GM19452 (cell line): ENCODE data around the gene L3MBTL4.

Source experiments
- ATAC-seq: cut with Tn5 transposase; IDR thresholded peaks from one replicate; pipeline ENCODE4 v1.9.1; 2021; ENCODE audit not compliant: unreplicated experiment

L3MBTL4 gene

DNA sequence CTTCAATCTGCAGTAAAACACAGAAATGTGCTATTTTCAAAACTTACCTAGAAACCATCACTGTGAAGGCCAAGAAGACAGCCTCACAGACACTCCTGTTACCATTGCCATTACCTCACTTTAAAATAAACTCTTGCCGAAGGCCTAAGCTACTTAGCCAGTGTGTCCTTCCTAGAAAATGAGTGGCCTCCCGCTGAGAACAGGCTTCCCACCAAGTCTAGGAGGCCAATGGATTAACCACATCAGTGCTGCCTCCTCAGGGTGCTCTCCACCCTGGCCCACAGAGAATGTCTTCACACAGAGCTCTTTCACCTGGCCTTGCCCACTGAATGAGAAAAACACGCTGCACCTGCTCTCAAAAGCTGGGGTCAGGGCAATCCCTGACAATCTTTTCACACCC is 47.5 kb downstream of the L3MBTL4 start:
- ATAC-seq, result no peak

DNA sequence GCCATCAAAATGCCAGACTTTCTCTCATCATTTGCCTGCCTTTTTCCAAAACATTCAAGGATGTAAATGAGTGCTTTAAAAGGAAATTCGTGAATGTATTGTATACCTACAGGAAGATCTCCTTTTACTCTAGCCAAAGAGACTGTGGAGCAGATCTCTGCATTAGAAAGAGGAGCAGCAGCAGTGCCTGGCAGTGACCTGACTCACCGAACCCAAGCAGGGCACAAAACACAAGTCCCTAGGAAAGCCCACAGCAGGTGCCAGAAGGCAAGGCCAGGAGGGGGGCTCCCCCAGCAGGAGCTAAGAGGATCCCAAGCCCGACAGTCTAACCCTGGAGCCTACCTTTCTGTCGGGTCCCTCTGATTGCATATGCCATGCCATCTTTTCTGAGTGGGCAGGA is 47.9 kb downstream of the L3MBTL4 start:
- no peak for ATAC-seq

DNA sequence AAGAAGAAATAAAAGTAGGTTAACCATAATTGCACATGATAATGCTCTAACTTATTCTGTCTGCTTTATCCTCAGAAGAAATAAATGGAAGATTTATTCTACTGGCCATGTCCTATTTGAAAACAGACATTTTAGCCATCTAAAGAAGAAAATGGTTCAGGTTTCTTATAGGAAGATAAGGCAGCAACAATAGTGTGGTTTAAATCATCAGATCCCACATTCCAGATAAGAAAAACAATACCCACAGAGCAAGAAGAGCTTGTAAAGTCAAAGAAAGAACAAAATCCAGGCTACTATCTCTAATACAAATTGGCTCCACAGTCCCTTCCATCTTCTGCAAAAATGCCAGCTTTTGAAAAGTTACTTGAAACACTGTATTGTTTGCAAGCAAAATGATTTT is 49.3 kb downstream of the L3MBTL4 start:
- ATAC-seq, result no peak

DNA sequence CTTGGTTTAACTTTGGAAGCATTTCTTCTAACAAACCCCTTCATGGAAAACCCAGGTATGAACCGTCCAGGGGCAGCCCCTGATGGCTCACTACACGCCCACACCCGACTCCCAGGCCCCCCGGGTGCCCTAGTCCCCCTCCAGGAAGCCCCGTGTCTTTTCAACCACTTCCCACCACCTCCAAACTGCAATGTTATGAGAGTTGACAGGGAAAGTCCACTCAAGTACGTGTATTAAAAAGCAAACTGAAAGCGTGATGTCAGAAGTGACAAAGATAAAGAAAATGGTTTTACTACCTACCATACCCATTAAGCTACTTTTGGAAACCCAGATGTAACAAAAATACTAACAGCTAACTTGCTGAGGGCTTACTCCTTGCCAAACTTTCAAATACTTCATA is 51.5 kb downstream of the L3MBTL4 start:
- peak; percentile 67 for ATAC-seq

DNA sequence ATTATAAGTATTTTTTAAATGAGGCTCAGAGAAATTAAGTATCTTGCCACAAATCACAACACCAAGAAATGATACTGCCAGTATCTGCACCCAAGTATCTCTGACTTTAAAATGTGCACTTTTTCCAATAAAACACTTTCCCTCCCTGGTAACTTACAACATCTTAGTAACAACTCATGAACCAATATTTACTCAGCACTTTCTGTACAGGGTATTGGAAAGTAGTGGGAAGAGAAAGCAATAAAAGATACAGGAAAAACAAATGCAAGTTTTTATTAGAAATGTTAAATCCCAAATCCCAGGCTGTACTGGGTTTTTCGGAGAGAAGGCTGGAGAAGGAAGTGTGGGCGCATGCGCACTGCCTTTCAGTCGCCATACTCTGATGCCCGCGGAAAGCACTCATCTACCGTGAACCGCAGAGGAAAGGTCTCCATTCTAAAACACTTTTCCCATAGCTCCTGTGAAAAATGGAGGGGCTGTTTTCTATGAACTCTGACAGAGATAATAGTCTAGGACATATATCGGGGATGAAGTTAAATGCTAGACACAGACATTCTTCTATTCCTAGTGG is 52.1 kb downstream of the L3MBTL4 start:
- ATAC-seq, result no peak

DNA sequence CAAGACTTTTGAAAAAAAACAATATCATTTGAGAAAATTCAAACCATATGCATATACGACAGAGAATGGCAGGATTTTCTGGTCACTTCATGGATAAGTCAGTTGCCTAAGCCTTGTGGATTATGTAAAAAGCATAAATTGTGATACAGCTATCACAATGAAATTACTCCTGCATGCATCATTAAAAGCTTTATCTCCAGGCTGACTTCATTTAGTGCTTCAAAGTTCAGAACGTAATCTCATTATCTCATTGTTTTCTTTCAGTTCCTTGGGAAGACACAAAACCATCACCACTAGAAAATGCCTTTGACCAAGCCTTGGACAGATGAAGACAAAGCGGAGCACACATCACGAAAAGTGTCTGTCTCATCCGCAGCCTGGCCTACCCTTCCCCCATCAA is 57.0 kb downstream of the L3MBTL4 start:
- no peak for ATAC-seq

DNA sequence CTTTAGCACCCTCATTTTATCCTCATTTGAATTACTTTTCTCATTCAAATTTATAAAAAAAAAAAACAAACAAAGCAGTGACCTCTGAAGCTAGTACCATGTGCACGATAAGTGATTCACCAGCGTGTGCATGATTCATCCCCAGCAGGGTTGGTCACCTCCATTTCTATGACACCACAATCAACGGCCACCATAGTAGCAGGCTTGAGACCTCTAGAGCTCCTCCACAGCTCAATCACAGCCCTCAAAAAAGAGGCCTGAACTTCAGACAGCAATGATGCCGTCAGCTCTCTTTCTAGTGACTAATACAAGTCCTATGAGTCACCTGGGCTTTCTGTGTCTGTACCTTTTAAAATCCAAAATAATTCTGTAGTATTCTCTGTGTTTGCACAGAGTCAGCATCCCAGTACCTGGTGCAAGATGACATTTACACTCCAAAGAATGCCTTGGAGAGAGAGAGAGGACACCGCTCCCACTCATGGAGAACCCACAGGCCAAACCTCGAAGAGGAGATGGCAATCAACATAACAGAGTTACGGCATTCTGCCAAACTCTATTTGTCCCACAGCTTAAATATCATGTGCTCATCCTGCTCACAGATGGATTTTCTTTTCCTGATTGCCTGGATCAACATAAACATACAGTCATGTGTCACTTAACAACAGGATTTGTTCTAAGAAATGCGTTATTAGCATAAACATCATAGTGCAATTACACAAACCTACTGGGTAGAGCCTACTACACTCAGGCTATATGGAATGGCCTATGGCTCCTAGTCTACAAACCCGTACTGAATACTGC is 58.7 kb downstream of the L3MBTL4 start:
- ATAC-seq, result no peak

DNA sequence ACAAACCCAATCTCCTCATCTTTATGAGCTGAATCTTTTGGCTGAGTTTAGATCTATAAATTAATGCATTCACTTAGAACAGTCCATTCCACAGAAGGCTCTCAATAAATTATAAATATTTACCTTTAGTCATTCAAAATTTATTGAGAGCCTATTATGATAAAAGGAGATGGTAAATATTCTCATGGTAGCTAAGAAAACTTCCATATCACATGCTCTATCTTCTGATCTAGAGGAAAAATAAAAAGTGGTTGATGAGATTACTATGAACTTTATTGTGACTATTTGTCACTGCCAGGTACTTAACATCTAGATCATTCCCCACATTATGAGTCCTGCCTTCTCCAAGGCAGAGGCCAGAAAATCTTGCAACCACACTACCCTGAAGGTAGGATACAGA is 62.4 kb downstream of the L3MBTL4 start:
- ATAC-seq, result no peak

DNA sequence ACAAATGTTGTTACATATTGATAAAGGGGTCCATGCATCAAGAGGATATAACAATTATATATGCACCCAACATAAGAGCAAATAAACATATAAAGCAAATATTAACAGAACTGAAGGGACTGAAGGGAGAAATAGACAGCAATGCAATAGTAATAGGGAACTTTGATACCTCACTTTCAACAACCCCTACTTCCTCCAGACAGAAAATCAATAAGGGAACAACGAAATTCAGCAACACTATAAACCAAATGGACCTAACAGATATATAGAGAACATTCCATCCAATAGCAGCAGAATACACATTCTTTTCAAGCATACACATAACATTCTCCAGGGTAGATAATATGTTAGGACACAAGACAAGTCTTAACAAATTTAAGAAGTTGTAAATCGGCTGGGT is 71.7 kb downstream of the L3MBTL4 start:
- ATAC-seq, result no peak

DNA sequence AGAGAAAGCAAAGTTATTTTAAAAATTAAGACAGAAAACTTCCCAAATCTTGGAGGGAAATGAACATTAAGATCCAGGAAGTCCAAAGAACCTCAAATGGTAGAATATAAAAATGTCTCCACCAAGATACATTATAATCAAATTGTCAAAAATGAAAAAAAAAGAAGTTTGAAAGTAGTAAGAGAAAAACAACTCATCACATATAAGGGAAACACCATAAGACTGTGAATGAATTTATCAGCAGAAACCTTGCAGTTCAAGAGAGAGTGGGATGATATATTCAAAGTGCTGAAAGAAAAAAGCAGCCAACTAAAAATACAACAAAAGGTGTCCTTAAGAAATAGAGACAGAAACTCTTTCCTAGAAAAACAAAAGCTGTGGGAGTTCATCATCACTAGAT is 73.0 kb downstream of the L3MBTL4 start:
- ATAC-seq, result no peak

DNA sequence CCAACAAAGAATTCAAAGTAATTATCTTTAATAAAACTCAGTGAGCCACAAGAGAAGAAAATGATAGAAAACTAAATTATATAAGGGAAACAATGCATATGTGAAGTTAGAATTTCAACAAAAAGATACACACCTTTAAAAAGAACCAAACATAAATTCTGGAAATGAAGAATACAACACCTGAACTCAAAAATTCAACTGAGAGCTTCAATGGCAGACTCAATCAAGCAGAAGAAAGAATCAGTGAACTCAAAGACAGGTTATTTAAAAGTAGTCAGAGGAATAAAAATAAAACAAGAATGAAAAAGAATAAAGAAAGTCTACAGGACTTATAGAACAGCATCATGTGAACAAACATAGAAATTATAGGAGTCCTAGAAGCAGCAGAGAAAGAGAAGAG is 73.4 kb downstream of the L3MBTL4 start:
- ATAC-seq, result no peak

DNA sequence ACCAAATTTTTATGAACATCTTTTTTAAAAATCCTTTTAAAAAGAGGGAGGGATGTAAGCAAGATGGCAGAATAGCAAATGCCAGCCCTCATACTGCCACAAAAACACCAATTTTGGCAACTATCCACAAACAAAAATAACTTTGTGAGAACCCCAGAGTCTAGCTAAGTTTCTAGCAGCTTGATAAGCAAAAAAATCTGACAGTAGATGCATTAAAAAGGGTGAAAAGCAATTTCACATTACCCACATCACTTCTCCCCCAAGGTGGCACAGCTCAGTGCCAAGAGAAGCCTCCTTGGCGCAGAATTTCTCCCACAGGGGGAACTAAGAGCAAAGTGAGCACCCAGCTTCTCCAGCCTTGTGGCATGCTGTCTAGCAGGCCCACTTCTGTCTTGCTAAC is 74.6 kb downstream of the L3MBTL4 start:
- no peak for ATAC-seq

DNA sequence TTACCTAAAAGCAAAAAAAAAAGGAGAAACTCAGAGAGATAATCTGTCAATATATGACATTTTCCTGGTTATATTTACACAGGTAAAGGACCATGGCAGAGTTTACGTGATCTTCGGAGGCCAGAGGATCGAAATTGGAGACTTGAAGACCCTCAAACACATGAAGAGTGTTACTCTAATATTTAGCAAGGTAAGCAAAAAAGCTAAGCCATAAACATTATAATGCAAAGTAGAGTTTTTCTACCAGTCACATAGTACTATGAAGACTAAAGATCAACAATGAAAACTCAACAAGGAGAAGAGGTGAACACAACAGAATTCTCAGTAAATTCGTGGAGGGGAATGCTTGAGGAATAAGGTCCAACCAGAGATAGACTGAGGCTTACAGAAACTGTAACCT is 78.5 kb downstream of the L3MBTL4 start:
- ATAC-seq, result no peak

DNA sequence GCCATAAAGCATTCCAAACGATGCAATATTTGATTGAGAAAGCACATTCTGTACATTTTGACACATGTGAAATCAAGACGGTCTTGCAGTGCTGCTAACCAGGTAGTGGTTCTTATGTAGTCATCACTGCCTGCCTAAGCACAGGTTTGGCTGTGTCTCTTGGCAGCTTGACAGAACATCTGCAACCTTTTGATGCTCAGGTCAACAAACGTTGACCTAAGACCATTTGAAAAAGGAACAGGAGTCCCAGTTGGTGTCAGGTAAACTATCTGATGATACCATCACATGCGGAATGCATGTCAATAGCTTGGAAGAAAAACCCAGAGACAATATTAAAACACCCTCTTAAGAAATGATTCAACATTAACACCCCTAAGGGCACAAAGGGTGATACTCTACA is 80.7 kb downstream of the L3MBTL4 start:
- no peak for ATAC-seq

DNA sequence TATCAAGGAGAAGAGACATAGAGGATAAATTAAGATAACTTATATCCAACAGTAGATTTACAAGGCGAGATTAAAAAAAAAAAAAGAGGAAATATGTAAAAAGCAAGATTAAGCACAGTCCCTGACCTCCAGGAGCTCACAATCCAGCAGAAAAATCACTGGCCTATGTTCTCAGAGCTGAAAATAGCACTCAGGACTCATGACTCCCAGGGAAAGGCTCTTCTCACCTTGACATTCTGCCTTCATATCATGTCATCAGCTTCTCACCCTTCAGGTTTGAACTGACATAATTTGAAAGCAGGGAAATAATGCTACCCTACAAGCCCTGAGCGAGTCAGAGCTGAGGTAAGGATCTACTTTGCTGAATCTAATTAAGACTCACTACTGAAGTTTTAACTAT is 82.8 kb downstream of the L3MBTL4 start:
- no peak for ATAC-seq

DNA sequence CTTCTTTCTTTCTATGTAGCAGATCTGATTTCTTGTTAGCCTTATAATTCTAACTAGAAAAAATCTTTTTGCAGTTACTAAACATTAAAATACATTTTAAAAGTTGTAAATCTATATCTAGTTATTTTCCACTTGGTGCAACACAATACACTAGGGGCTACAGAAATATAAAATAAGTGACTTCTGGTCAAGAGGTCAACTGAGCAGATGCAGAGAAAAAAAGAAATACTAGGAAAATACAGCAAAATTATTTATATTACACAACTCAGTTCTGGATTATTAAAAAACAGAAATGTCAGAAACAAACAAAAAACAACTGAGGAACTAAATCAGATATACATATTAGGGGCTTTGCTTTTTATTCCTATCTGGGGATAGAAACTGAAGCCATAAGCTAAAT is 83.9 kb downstream of the L3MBTL4 start:
- no peak for ATAC-seq

DNA sequence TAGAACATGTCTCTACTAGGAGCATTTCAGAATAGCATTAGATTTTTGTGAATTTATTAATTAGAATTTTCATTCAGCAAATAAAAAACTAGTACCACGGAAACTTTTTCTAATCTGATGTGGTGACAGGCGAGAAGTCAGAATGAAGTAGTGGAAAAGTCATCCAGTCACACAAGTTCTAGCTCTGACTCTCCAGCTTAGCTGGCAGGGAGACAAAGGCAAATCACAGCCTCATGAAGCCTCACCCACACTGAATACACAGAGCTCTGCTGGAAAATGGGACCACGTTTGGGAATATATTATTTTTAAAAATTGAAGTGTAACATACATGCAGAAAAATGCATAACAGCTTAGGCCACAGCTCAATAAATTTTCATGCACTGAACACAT is 86.1 kb downstream of the L3MBTL4 start:
- ATAC-seq, result no peak

DNA sequence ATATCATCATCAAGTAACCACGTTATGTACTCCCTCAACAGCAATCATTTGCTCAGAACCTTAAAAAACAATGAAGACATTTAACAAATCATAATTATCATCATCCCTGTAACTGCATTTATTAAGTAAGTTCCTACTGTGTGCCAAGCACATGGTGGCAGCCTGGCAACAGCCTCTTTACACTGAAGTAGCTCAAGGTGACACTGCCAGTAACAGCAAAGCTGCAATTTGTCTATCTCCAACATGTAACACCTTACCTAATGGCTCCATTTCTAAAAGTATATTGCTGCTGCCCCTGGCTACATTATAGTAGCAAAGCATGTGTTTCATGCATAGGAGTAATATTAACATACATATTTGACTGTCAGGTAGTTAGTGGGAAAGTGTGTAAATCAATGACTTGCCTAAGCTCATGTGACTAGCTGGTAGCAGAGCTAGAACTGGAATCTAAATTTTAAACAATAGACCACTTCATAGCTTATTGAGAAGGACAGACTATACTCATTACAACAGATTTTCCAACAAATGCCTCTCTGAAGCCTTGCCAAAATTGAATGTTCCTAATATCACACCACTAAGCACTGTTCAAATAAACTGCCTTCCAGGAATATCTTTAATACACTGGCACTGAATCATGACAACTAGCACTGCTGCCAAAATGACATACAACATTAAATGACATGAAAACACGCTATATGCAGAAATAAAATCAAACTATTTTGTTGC is 86.7 kb downstream of the L3MBTL4 start:
- ATAC-seq, result no peak

DNA sequence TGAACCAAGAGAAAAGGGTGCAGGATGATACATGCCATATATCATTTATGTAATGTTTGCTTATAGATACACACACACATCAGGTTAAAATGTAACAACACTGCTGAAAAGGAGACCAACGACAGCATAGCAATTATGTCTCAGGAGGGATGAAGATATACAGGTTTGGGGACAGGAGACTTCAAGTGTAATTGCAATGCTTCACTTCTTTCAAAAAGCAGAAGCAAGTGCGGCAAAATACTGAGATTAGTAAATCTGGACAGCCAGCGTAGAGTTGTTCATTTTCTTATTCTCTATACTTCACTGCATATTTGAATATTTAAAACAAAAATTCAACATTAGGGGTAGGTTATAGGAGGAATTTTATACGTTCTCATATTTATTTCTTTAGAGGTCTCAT is 87.2 kb downstream of the L3MBTL4 start:
- ATAC-seq, result no peak

DNA sequence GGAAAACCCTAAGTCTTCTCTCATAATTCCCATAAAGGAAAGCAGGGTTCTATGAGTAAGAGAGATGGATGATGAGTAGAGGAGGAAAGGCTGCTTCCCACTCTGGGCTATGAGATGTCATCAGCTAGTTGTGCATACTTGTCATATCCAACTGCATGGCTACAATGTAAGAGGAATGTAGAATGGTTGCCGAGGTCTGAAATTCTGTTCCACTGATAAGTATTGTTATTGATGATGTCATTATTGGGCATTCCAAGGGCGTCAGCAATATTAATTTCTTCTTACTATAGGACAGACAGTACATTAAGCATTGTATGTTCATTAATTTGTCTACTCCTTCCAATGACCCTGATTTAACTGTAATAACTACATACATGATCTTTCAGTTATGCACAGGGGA is 88.1 kb downstream of the L3MBTL4 start:
- ATAC-seq, result no peak

DNA sequence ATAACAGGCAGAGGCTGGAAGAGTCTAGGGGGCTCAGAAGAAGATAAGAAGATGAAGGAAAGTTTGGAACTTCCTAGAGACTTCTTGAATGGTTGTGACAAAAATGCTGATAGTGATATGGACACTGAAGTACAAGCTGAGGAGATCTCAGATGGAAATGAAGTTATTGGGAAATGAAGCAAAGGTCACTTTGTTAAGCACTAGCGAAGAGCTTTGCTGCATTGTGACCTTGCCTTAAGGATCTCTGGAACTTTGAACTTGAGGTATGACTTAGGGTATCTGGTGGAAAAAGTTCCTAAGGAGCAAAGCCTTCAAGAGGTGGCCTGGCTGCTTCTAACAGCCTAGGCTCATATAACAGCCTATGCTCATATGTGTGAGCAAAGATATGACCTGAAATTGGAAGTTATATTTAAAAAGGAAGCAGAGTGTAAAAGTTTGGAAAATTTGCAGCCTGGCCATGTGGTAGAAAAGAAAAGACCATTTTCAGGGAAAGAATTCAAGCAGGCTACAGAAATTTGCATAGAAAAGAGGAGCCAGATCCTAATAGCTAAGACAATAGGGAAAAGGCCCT is 91.3 kb downstream of the L3MBTL4 start:
- no peak for ATAC-seq
